Loucy (cell line): ENCODE data around the gene ARL17B.
"Not testable (repeated sequence)": the region's sequence is repeated elsewhere in the genome, so short reads cannot be mapped to it uniquely, and the experiment has no call there.

ENCODE experiments used
- CTCF ChIP-seq: fragments of 200-600 bp; sonication (generic); conservative IDR thresholded peaks from 2 replicates; pipeline ENCODE4 v1.5.1; 2014; ENCODE audit warnings: mild to moderate bottlenecking, antibody characterized with exemption, low read length
- EZH2phosphoT487 ChIP-seq: fragments of 200-600 bp; IDR thresholded peaks from 2 replicates; pipeline ENCODE4 v1.6.1; 2018; ENCODE audit warnings: antibody characterized with exemption, mild to moderate bottlenecking, moderate library complexity, borderline replicate concordance

DNA sequence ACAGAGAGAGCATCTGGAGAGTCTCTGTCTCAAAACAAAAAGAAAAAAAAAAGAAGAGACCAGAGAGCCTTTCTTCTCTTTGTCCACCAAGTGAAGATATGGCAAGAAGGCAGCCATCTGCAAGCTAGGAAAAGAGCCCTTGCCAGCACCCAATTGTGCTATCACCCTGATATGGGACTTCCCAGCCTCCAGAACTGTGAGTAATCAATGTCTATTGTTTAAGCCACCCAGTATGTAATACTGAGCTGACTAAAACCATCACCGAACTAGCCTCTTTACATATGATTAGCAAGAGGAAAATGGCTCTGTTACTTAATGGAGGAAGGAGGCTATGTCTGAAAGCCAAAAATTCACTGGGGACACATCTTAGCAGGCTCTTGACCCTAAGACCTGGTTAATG, 105.2 kb downstream of the ARL17B start:
- TF ChIP-seq CTCF, EZH2phosphoT487: not testable (repeated sequence)
